Measurements from ENCODE around the gene POLDIP3.
A peak's percentile ranks its signal among the peaks of the same experiment; 100 is the strongest.

The POLDIP3 gene

GRCh38 chr22:42651134-42651533 lies 36.5 kb upstream of the POLDIP3 start:
- H3K4me3 ChIP-seq (replicated peaks; ENCODE audit: low read depth, low read length): no peak overlapping the region
- TF ChIP-seq, protein P1, sequence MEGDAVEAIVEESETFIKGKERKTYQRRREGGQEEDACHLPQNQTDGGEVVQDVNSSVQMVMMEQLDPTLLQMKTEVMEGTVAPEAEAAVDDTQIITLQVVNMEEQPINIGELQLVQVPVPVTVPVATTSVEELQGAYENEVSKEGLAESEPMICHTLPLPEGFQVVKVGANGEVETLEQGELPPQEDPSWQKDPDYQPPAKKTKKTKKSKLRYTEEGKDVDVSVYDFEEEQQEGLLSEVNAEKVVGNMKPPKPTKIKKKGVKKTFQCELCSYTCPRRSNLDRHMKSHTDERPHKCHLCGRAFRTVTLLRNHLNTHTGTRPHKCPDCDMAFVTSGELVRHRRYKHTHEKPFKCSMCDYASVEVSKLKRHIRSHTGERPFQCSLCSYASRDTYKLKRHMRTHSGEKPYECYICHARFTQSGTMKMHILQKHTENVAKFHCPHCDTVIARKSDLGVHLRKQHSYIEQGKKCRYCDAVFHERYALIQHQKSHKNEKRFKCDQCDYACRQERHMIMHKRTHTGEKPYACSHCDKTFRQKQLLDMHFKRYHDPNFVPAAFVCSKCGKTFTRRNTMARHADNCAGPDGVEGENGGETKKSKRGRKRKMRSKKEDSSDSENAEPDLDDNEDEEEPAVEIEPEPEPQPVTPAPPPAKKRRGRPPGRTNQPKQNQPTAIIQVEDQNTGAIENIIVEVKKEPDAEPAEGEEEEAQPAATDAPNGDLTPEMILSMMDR (IDR thresholded peaks at IDR 0.05; ENCODE audit: low read length, missing control alignments): no peak
- DNase-seq (ENCODE audit: low read depth): no peak

GRCh38 chr22:42649246-42650099 lies 34.8 kb upstream of the POLDIP3 start, which contains the start of gene CYB5R3:
Gene CYB5R3, minus strand, starts transcription at chr22:42649392. Its CDS starts 77 bp downstream, at chr22:42649315.
- TF ChIP-seq, protein P1 (IDR thresholded peaks at IDR 0.05; ENCODE audit: low read length, missing control alignments): no peak
- H3K4me3 ChIP-seq (replicated peaks; ENCODE audit: low read depth, low read length): peak within 1 kb of the TSS; percentile 83
- DNase-seq (ENCODE audit: low read depth): peak; percentile 82

- TF ChIP-seq, protein P1 (IDR thresholded peaks at IDR 0.05; ENCODE audit: low read length, missing control alignments): no peak
- DNase-seq (ENCODE audit: low read depth): peak; percentile 23
- peak overlapping the region; percentile 83 for H3K4me3 ChIP-seq (replicated peaks; ENCODE audit: low read depth, low read length)
Measured at GRCh38 chr22:42648368-42649245, 33.9 kb upstream of the POLDIP3 start.

DNA sequence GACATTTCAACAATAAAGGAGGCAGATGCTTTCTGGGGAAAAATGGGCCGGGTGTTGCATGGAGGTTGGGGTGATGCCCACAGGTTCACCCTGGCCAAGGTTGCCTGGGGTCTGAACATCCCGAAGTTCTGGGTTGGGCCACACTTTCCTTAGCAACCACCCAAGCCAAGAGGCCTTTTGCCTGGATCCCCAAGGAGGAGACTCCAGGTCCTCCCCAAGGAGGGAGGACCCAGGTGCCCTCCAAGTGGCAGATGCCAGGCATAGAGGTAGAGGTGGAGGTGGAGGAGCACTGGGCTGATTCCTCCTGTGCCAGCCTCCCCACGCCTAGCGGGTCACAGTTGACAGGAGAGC lies 33.3 kb upstream of the POLDIP3 start:
- peak overlapping the region; percentile 83 for H3K4me3 ChIP-seq (replicated peaks; ENCODE audit: low read depth, low read length)
- TF ChIP-seq, protein P1 (IDR thresholded peaks at IDR 0.05; ENCODE audit: low read length, missing control alignments): no peak
- no peak for DNase-seq (ENCODE audit: low read depth)

GRCh38 chr22:42646569-42647525 lies 32.2 kb upstream of the POLDIP3 start:
- DNase-seq (ENCODE audit: low read depth): peak; percentile 38
- TF ChIP-seq, protein P1 (IDR thresholded peaks at IDR 0.05; ENCODE audit: low read length, missing control alignments): no peak
- no peak overlapping the region for H3K4me3 ChIP-seq (replicated peaks; ENCODE audit: low read depth, low read length)

DNA sequence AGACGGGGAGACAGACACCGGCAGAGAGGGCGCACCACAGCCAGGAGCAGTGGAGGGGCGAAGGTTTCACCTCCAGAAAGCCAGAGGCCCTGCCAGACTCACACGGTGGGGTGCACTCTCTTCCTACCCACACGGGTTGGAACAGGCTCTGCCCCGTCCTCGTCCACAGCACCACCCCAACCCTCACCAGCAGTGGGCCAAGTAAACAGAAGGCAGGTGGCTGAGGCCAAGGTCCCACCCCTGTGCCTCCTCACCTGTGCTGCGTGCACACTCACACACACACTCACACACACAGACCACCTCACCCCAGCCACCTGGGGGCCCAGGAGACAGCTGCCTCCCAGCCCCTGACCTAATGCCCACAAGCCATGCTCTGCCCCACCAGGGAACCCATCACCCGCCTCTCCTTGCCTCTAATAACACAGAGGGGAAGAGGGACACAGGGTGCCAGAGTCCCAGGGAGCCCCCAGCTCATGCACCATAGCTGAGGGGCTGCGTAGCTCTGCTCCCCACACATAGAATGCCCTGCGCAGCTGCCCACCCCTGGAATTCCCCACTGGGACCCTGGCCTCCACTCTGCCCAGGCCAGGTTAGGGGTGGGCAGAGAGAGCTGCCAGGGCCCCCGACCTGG lies 31.4 kb upstream of the POLDIP3 start:
- DNase-seq (ENCODE audit: low read depth): no peak
- no peak overlapping the region for H3K4me3 ChIP-seq (replicated peaks; ENCODE audit: low read depth, low read length)
- TF ChIP-seq, protein P1 (IDR thresholded peaks at IDR 0.05; ENCODE audit: low read length, missing control alignments): no peak

Measured in fibroblast of pulmonary artery (primary cell).